Panc1 (cell line): ENCODE measurements around the gene LRRK1.

Source experiments
- SIN3A ChIP-seq: IDR thresholded peaks from 2 replicates; pipeline ENCODE4 v1.6.1; 2012; ENCODE audit warnings: low read depth, mild to moderate bottlenecking, low read length, moderate library complexity, borderline replicate concordance; ENCODE audit not compliant: insufficient read depth
- TF ChIP-seq, protein P1 (sequence below): fragments of 450-650 bp; IDR thresholded peaks from 2 replicates; pipeline ENCODE4 v1.5.1; 2017; ENCODE audit warnings: mild to moderate bottlenecking
- TF ChIP-seq, protein P2 (sequence below), 2 experiments: IDR thresholded peaks; 2 replicates each; pipeline ENCODE4 v1.6.1; 2011 to 2012; ENCODE audit warnings: low read depth in 2 of 2, control low read depth in 1 of 2, low read length in 1 of 2, mild to moderate bottlenecking in 1 of 2, moderate library complexity in 1 of 2; ENCODE audit not compliant: insufficient read depth in 1 of 2

DNA sequence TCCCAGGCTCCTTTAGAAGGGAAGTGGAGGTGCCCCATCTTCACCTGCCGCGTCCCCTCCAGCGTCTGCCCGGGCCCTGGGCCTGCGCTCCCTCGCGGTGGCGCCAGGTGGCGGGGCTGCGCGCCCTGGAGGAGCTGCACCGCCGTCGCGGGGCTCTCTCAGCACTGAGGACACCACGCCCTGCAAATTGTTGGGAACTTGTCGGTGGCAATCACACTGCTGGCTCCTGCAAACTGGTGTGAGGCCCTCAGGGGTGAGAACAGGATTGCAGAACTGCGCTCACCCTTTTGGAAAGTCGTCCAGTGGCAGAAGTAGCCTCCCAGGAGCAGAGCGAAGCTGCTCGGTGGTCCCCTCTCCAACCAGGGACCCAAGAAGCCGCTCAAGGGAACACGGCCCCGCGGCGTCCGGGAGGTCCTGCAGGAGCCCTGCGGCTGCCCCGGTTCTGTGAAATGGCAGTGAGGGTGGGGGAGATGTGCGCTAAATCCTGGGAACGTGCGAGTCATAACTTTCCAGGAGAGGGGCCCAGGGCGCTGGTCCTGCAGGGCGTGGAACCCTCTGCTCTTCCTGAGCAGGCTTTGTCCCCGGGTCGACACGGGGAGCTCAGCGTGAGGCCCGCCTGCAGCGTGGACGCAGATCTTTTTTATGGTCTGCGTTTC lies 995 bp upstream of the LRRK1 start:
- TF ChIP-seq, protein P1, sequence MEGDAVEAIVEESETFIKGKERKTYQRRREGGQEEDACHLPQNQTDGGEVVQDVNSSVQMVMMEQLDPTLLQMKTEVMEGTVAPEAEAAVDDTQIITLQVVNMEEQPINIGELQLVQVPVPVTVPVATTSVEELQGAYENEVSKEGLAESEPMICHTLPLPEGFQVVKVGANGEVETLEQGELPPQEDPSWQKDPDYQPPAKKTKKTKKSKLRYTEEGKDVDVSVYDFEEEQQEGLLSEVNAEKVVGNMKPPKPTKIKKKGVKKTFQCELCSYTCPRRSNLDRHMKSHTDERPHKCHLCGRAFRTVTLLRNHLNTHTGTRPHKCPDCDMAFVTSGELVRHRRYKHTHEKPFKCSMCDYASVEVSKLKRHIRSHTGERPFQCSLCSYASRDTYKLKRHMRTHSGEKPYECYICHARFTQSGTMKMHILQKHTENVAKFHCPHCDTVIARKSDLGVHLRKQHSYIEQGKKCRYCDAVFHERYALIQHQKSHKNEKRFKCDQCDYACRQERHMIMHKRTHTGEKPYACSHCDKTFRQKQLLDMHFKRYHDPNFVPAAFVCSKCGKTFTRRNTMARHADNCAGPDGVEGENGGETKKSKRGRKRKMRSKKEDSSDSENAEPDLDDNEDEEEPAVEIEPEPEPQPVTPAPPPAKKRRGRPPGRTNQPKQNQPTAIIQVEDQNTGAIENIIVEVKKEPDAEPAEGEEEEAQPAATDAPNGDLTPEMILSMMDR, result peak; percentile 98
- TF ChIP-seq, protein P2, sequence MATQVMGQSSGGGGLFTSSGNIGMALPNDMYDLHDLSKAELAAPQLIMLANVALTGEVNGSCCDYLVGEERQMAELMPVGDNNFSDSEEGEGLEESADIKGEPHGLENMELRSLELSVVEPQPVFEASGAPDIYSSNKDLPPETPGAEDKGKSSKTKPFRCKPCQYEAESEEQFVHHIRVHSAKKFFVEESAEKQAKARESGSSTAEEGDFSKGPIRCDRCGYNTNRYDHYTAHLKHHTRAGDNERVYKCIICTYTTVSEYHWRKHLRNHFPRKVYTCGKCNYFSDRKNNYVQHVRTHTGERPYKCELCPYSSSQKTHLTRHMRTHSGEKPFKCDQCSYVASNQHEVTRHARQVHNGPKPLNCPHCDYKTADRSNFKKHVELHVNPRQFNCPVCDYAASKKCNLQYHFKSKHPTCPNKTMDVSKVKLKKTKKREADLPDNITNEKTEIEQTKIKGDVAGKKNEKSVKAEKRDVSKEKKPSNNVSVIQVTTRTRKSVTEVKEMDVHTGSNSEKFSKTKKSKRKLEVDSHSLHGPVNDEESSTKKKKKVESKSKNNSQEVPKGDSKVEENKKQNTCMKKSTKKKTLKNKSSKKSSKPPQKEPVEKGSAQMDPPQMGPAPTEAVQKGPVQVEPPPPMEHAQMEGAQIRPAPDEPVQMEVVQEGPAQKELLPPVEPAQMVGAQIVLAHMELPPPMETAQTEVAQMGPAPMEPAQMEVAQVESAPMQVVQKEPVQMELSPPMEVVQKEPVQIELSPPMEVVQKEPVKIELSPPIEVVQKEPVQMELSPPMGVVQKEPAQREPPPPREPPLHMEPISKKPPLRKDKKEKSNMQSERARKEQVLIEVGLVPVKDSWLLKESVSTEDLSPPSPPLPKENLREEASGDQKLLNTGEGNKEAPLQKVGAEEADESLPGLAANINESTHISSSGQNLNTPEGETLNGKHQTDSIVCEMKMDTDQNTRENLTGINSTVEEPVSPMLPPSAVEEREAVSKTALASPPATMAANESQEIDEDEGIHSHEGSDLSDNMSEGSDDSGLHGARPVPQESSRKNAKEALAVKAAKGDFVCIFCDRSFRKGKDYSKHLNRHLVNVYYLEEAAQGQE (IDR thresholded peaks at IDR 0.05; ENCODE audit: insufficient read depth in 1 of 2, low read depth in 2 of 2, low read length in 1 of 2), result 0 out of 4 replicates have a peak, but pooled peaks of 1 of the 2 experiments have one; percentile 46
- peak; percentile 59; the same call in 1 of the 2 replicates for TF ChIP-seq SIN3A
